ENCODE measurements around the gene PPP2R2B. TPM values are rescaled to one million over a fixed set of nuclear protein-coding genes. Genes with fewer than 3 reads are reported as not detected.

PPP2R2B gene
- total and polyA plus RNA-seq, 4 donors: 0.15 to 1.2 (median 0.55) TPM

- peak; percentile 92 for ATAC-seq (ENCODE audit: insufficient read depth, low FRiP score)
- WGBS, 2 donors: 28 to 31% methylated on average over 16 of the region's 16 CpGs
- Histone ChIP-seq H3K27me3 (ENCODE audit: control insufficient read depth in 3 of 3, insufficient read depth in 3 of 3, low read length in 2 of 3) (no peaks in the 10 kb centered on the region), H3K9me3 (ENCODE audit: control insufficient read depth in 4 of 4, insufficient read depth in 3 of 4, low read length in 3 of 4) (peaks cover 0 to 2% (median 0%) of the 10 kb centered on the region in 4 donors), H3K4me1 (ENCODE audit: control insufficient read depth in 5 of 5, insufficient read depth in 5 of 5, low read length in 5 of 5) (no peaks in the 10 kb centered on the region), H3K4me3 (no peak overlapping the region), H3K9ac (ENCODE audit: insufficient read depth in 1 of 2, low read length in 2 of 2) (no peak overlapping the region), H3K36me3 (ENCODE audit: control insufficient read depth in 4 of 4, insufficient read depth in 4 of 4, low read length in 4 of 4) (no peaks in the 10 kb centered on the region), H3K27ac (ENCODE audit: low read depth in 1 of 2, low read length in 1 of 2) (no peak overlapping the region)
- DNase-seq: peak; percentile 28 to 51 (median 51)
- TF ChIP-seq CTCF (IDR thresholded peaks at IDR 0.05; ENCODE audit: control extremely low read depth, extremely low read depth): peak; percentile 42
Measured at GRCh38 chr5:146541958-146542849, 336.4 kb downstream of the PPP2R2B start.

GRCh38 chr5:146540414-146540813 lies 338.1 kb downstream of the PPP2R2B start:
- H3K9me3 ChIP-seq (ENCODE audit: control insufficient read depth in 4 of 4, insufficient read depth in 3 of 4, low read length in 3 of 4): peaks cover 0 to 2% (median 0%) of the 10 kb centered on the region in 4 donors
- H3K4me1 ChIP-seq (ENCODE audit: control insufficient read depth in 5 of 5, insufficient read depth in 5 of 5, low read length in 5 of 5): no peaks in the 10 kb centered on the region
- no peaks in the 10 kb centered on the region for H3K36me3 ChIP-seq (ENCODE audit: control insufficient read depth in 4 of 4, insufficient read depth in 4 of 4, low read length in 4 of 4)
- no peaks in the 10 kb centered on the region for H3K27me3 ChIP-seq (ENCODE audit: control insufficient read depth in 3 of 3, insufficient read depth in 3 of 3, low read length in 2 of 3)
- H3K4me3 ChIP-seq: no peak overlapping the region
- H3K27ac ChIP-seq (ENCODE audit: low read depth in 1 of 2, low read length in 1 of 2): no peak overlapping the region
- no peak overlapping the region for H3K9ac ChIP-seq (ENCODE audit: insufficient read depth in 1 of 2, low read length in 2 of 2)
- ATAC-seq (ENCODE audit: insufficient read depth, low FRiP score): no peak
- TF ChIP-seq CTCF (IDR thresholded peaks at IDR 0.05; ENCODE audit: control extremely low read depth, extremely low read depth): no peak
- WGBS, 2 donors: 78 to 93% methylated on average over 2 of the region's 2 CpGs
- no peak for DNase-seq

GRCh38 chr5:146539973-146540372 lies 338.6 kb downstream of the PPP2R2B start:
- H3K9ac ChIP-seq (ENCODE audit: insufficient read depth in 1 of 2, low read length in 2 of 2): no peak overlapping the region
- TF ChIP-seq CTCF (IDR thresholded peaks at IDR 0.05; ENCODE audit: control extremely low read depth, extremely low read depth): no peak
- H3K27me3 ChIP-seq (ENCODE audit: control insufficient read depth in 3 of 3, insufficient read depth in 3 of 3, low read length in 2 of 3): no peaks in the 10 kb centered on the region
- ATAC-seq (ENCODE audit: insufficient read depth, low FRiP score) (no peak), DNase-seq (no peak)
- no peak overlapping the region for H3K4me3 ChIP-seq
- peaks cover 0 to 2% (median 0%) of the 10 kb centered on the region in 4 donors for H3K9me3 ChIP-seq (ENCODE audit: control insufficient read depth in 4 of 4, insufficient read depth in 3 of 4, low read length in 3 of 4)
- H3K27ac ChIP-seq (ENCODE audit: low read depth in 1 of 2, low read length in 1 of 2): no peak overlapping the region
- 92 to 94% methylated on average over 4 of the region's 4 CpGs for WGBS, 2 donors
- no peaks in the 10 kb centered on the region for H3K4me1 ChIP-seq (ENCODE audit: control insufficient read depth in 5 of 5, insufficient read depth in 5 of 5, low read length in 5 of 5)
- H3K36me3 ChIP-seq (ENCODE audit: control insufficient read depth in 4 of 4, insufficient read depth in 4 of 4, low read length in 4 of 4): no peaks in the 10 kb centered on the region

All from lung (tissue), 12 donors.